Stomach (tissue), 4 donors: ENCODE data around the gene MAST3.

Source experiments
- CTCF ChIP-seq, 7 experiments: fragments of 450-650 bp in 4 of 7; fragments of 200-600 bp in 3 of 7; sonication (generic) in 3 of 7; IDR thresholded peaks; one replicate each; pipeline ENCODE4 v1.5.1; 2016 to 2019; ENCODE audit warnings: antibody characterized with exemption in 7 of 7, control low read depth in 2 of 7, mild to moderate bottlenecking in 1 of 7
- EP300 ChIP-seq: sonication (generic); formaldehyde crosslinking; IDR thresholded peaks from one replicate; pipeline ENCODE4 v1.6.1; 2017; ENCODE audit warnings: antibody characterized with exemption
- POLR2A ChIP-seq, 4 donors: fragments of 450-650 bp; IDR thresholded peaks; one replicate each; pipeline ENCODE4 v1.6.1; 2016; ENCODE audit warnings: antibody characterized with exemption in 4 of 4, control low read depth in 2 of 4, mild to moderate bottlenecking in 1 of 4, moderate library complexity in 1 of 4
- POLR2AphosphoS5 ChIP-seq, 3 donors: sonication (generic); formaldehyde crosslinking; IDR thresholded peaks; one replicate each; pipeline ENCODE4 v1.6.1; 2016; ENCODE audit warnings: antibody characterized with exemption in 3 of 3

GRCh38 chr19:18049385-18049784 lies 48.2 kb upstream of the MAST3 start:
- peak; percentile 61 to 94 (median 65) for TF ChIP-seq POLR2AphosphoS5 (IDR thresholded peaks at IDR 0.05)
- TF ChIP-seq CTCF (IDR thresholded peaks at IDR 0.05) = no peak
- no peak for TF ChIP-seq POLR2A (IDR thresholded peaks at IDR 0.05)
- peak; percentile 74 for TF ChIP-seq EP300
